Type B pancreatic cell (in vitro differentiated cells): Measurements from ENCODE around the gene NR2F1. TPM values are rescaled to one million over a fixed set of nuclear protein-coding genes. Genes with fewer than 3 reads are reported as not detected.
A peak's percentile ranks its signal among the peaks of the same experiment; 100 is the strongest.

Experiments used
- DNase-seq: peaks from one replicate; pipeline ENCODE4 v3.0.0; 2021; ENCODE audit warnings: mixed read lengths; ENCODE audit not compliant: unreplicated experiment; ENCODE audit errors: extremely low spot score
- H3K27ac Mint-ChIP-seq: 2 replicates; pipeline ENCODE4 v1.8.0; 2021; ENCODE audit warnings: mild to moderate bottlenecking, mixed read lengths
- H3K27me3 Mint-ChIP-seq: 2 replicates; pipeline ENCODE4 v1.8.0; 2021; ENCODE audit warnings: mixed read lengths
- H3K36me3 Mint-ChIP-seq: 2 replicates; pipeline ENCODE4 v1.8.0; 2021; ENCODE audit warnings: mixed read lengths
- H3K4me1 Mint-ChIP-seq: one replicate; pipeline ENCODE4 v1.8.0; 2021; ENCODE audit warnings: mixed read lengths; ENCODE audit not compliant: unreplicated experiment
- H3K4me3 Mint-ChIP-seq: 2 replicates; pipeline ENCODE4 v1.8.0; 2021; ENCODE audit warnings: mild to moderate bottlenecking, mixed read lengths
- H3K9me3 Mint-ChIP-seq: 2 replicates; pipeline ENCODE4 v1.8.0; 2021; ENCODE audit warnings: mixed read lengths
- total RNA-seq: library from RNA; stranded (reverse); gene quantifications from 2 replicates; pipeline ENCODE4 v1.2.1, GENCODE V29; 2021; ENCODE audit warnings: low replicate concordance
- TF ChIP-seq, protein P1 (sequence below): fragments of 200-600 bp; sonication (generic); conservative IDR thresholded peaks from 2 replicates; pipeline ENCODE4 v1.5.0; 2021; ENCODE audit warnings: antibody characterized with exemption, mild to moderate bottlenecking

Gene NR2F1
- total RNA-seq, 1 donor from 2014 or later, result 126 TPM

DNA sequence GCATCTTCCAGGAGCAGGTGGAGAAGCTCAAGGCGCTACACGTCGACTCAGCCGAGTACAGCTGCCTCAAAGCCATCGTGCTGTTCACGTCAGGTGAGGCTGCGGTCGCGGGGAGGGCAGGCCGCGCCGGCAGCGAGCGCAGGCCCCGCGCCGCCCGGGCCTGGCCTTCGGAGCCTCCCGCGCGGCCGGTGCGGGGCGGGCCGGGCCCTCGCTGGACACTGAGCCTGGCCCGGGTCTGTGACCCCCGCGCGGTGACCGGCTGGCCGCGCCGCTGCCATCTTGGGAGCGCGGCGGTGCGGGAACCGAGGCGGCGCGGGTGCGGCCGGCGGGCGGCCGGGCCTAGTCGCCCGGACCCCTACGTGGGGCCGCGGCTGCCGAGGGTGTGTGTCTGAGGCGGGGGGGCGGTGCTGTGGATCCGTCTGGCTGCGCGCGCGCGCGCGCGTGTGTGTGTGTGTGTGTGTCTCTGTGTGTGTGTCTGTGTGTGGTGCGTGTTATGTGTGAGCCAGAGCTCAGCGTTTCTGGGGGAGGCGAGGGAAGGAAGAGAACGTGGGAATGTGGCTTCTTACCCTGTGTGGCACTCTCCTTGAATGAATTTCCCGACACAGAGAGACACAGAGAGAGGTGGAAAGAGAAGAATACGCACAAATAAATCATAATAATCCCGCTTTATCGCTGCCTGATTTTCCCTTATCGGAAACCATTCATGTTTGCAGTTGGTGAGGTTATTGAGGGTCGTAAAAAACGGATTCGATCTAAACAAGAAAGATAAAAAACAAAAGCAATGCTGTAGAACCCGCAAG is 5.5 kb downstream of the NR2F1 start:
- Mint-ChIP-seq H3K4me1 (peaks cover 38% of the 10 kb centered on the region), H3K4me3 (peak overlapping the region; percentile 96), H3K27me3 (peaks cover 76% of the 10 kb centered on the region), H3K9me3 (no peaks in the 10 kb centered on the region), H3K36me3 (peaks cover 49% of the 10 kb centered on the region), H3K27ac (peak overlapping the region; percentile 89)
- no peak for DNase-seq
- TF ChIP-seq, protein P1, sequence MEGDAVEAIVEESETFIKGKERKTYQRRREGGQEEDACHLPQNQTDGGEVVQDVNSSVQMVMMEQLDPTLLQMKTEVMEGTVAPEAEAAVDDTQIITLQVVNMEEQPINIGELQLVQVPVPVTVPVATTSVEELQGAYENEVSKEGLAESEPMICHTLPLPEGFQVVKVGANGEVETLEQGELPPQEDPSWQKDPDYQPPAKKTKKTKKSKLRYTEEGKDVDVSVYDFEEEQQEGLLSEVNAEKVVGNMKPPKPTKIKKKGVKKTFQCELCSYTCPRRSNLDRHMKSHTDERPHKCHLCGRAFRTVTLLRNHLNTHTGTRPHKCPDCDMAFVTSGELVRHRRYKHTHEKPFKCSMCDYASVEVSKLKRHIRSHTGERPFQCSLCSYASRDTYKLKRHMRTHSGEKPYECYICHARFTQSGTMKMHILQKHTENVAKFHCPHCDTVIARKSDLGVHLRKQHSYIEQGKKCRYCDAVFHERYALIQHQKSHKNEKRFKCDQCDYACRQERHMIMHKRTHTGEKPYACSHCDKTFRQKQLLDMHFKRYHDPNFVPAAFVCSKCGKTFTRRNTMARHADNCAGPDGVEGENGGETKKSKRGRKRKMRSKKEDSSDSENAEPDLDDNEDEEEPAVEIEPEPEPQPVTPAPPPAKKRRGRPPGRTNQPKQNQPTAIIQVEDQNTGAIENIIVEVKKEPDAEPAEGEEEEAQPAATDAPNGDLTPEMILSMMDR, result no peak

DNA sequence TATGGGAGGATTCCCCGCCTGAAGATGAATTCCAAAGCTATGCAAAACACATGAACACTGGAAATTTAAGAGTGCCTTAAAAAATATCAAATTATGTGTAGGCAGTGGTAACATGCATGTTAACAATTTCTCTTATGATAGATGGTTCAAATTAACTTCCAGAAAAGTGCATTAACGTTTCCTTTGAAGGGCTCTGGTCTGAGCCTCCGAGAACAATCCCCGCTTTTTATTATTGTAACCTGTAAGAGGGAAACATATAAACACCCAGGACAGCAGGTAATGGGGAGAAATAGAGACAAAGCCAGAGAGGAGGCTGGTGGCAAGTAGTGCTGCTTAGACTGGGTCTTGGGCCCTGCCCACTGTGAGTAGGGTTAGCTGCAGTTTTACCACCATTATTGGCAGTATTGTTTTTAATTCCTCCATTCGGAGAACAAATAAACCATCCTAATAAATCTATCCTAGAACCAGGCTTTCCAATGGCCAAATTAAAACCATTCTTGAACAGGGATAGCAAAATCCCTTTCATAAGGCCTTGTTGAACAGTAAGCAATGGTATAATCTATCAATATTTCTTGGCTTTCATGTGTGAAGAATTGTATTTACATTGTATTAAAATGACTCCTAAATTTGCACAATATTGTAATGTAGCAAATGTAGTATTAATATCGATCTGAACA is 6.3 kb downstream of the NR2F1 start:
- Mint-ChIP-seq H3K27me3 (peaks cover 84% of the 10 kb centered on the region), H3K36me3 (peaks cover 57% of the 10 kb centered on the region), H3K4me1 (peaks cover 38% of the 10 kb centered on the region)

DNA sequence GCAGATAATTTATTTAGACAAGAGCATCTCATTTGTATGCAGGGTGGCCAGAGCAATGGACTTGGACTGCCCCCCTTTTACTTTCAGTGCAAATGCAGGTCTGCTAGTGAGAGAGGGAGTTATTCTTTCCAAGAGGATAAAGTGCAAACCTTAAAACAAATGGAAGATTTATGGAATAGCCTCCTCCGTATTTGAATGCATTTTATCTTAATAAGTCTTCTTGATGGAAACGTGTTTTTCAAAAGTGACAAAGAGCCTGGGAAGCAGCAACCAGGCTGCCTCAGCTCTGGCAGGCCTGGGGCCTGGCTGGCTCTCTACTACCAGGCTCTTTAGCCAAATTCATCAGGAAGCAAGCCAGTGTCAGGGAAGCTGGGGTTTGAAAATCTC is 6.8 kb downstream of the NR2F1 start:
- Mint-ChIP-seq H3K9me3 (no peaks in the 10 kb centered on the region), H3K27ac (peak overlapping the region; percentile 3), H3K36me3 (peaks cover 60% of the 10 kb centered on the region), H3K4me3 (peak overlapping the region; percentile 92), H3K4me1 (peaks cover 38% of the 10 kb centered on the region), H3K27me3 (peaks cover 89% of the 10 kb centered on the region)
- TF ChIP-seq, protein P1, result no peak
- DNase-seq, result no peak

More for the DNA sequence above, 6.3 kb downstream of the NR2F1 start:
- TF ChIP-seq, protein P1, result no peak
- H3K9me3 Mint-ChIP-seq, result no peaks in the 10 kb centered on the region
- no peak for DNase-seq
- peak overlapping the region; percentile 92 for H3K4me3 Mint-ChIP-seq
- peak overlapping the region; percentile 83 for H3K27ac Mint-ChIP-seq

DNA sequence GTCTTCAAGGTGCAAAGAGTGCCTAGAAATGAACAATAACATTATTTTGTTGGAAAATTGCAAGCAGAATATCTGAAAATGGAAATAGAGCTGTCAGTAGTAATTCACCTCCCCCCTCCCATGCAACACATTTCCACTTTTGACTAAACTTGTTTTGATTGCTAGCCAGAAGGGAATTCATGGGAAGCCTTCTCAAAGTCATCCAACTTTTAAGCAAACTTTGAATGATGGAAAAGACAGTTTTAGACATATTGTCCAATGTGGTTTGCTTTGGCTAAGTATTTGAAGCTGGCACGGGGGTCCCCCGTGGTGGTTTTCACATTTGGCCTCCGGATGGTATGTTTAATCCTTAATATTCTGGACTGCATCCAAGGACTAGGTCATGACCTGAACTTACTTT is 7.5 kb downstream of the NR2F1 start:
- TF ChIP-seq, protein P1, result no peak
- H3K9me3 Mint-ChIP-seq, result no peaks in the 10 kb centered on the region
- H3K27ac Mint-ChIP-seq, result no peak overlapping the region
- peaks cover 65% of the 10 kb centered on the region for H3K36me3 Mint-ChIP-seq
- H3K4me1 Mint-ChIP-seq, result peaks cover 38% of the 10 kb centered on the region
- H3K4me3 Mint-ChIP-seq, result peak overlapping the region; percentile 92
- no peak for DNase-seq
- peaks cover 96% of the 10 kb centered on the region for H3K27me3 Mint-ChIP-seq

DNA sequence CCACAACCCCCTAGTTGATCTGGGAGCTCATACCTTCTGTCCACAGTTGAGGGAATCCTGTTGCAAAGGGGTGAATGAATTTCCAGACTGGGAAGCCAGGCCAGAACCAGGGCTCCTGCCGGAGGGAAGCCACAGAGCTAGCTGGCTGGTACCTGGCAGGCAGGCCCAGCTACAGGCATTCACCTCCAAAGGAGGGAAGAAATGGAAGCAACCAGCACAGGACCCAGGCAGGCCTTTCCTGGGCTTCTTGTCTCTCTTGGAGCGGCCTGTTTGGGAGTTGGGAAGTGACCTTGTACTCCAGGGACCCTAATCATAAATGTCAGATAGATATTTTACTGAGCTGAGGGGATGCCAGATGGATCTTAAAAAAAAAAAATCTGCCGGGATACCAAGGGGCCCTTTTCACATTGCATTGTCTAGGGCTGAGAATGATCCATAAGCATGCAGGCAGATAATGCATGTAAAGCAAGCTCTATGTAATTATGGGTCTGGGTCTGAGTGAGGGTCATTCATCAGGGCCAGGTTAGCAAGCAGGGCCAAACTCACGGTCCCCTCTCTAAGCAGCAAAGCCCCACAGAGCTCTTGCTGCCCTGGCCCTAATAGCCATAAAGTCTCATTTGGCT is 8.4 kb downstream of the NR2F1 start:
- Mint-ChIP-seq H3K27me3 (peaks cover 96% of the 10 kb centered on the region), H3K4me1 (peaks cover 38% of the 10 kb centered on the region)

More for the DNA sequence above, 8.4 kb downstream of the NR2F1 start:
- TF ChIP-seq, protein P1, result no peak
- peaks cover 65% of the 10 kb centered on the region for H3K36me3 Mint-ChIP-seq
- no peaks in the 10 kb centered on the region for H3K9me3 Mint-ChIP-seq
- H3K4me3 Mint-ChIP-seq, result peak overlapping the region; percentile 92
- DNase-seq, result no peak
- H3K27ac Mint-ChIP-seq, result no peak overlapping the region
